H9 (cell line): Measurements from ENCODE around the gene ESPL1. TPM values are rescaled to one million over a fixed set of nuclear protein-coding genes. Genes with fewer than 3 reads are reported as not detected.
A peak's percentile ranks its signal among the peaks of the same experiment; 100 is the strongest.

Source experiments
- DNase-seq: peaks from one replicate; pipeline ENCODE4 v3.0.0-alpha.2; 2017
- H2AFZ ChIP-seq: one replicate; pipeline ENCODE4 v1.6.1; 2013; ENCODE audit warnings: mild to moderate bottlenecking, low read length, control low read depth, moderate library complexity
- H2AK5ac ChIP-seq: 2 replicates; pipeline ENCODE4 v1.6.1; 2013; ENCODE audit warnings: low read length, control low read depth, mixed read lengths; ENCODE audit not compliant: insufficient read length
- H2BK120ac ChIP-seq: one replicate; pipeline ENCODE4 v1.6.1; 2013; ENCODE audit warnings: low read depth, mild to moderate bottlenecking, low read length, control low read depth, inconsistent platforms; ENCODE audit not compliant: poor library complexity, severe bottlenecking
- H2BK12ac ChIP-seq: 2 replicates; pipeline ENCODE4 v1.6.1; 2013; ENCODE audit warnings: low read length, control low read depth, mixed read lengths, low read depth; ENCODE audit not compliant: insufficient read length
- H2BK15ac ChIP-seq: 2 replicates; pipeline ENCODE4 v1.6.1; 2013; ENCODE audit warnings: low read depth, low read length, control low read depth
- H2BK20ac ChIP-seq: one replicate; pipeline ENCODE4 v1.6.1; 2013; ENCODE audit warnings: low read depth, mild to moderate bottlenecking, low read length, control low read depth, inconsistent platforms; ENCODE audit not compliant: poor library complexity, severe bottlenecking
- H2BK5ac ChIP-seq: 2 replicates; pipeline ENCODE4 v1.6.1; 2013; ENCODE audit warnings: low read length, control low read depth, mixed read lengths; ENCODE audit not compliant: insufficient read length
- H3K14ac ChIP-seq: 2 replicates; pipeline ENCODE4 v1.6.1; 2013; ENCODE audit warnings: low read length, control low read depth; ENCODE audit not compliant: insufficient read depth
- H3K18ac ChIP-seq: 2 replicates; pipeline ENCODE4 v1.6.1; 2013; ENCODE audit warnings: low read depth, mild to moderate bottlenecking, mixed read lengths, low read length, control low read depth; ENCODE audit not compliant: insufficient read length
- H3K23ac ChIP-seq: 2 replicates; pipeline ENCODE4 v1.6.1; 2013; ENCODE audit warnings: low read length, control low read depth, mixed read lengths, low read depth; ENCODE audit not compliant: insufficient read length
- H3K23me2 ChIP-seq: 2 replicates; pipeline ENCODE4 v1.6.1; 2013; ENCODE audit warnings: low read depth, mild to moderate bottlenecking, mixed read lengths, low read length, control low read depth; ENCODE audit not compliant: insufficient read length, poor library complexity, severe bottlenecking
- H3K27ac ChIP-seq: 2 replicates; pipeline ENCODE4 v1.5.1; 2013; ENCODE audit warnings: low read length, control low read depth, mixed read lengths, low read depth; ENCODE audit not compliant: insufficient read length
- H3K27me3 ChIP-seq: 2 replicates; pipeline ENCODE4 v1.6.1; 2013; ENCODE audit warnings: low read length, control low read depth, inconsistent platforms; ENCODE audit not compliant: insufficient read depth
- H3K4ac ChIP-seq: 2 replicates; pipeline ENCODE4 v1.6.1; 2013; ENCODE audit warnings: low read depth, mild to moderate bottlenecking, control low read depth, inconsistent platforms, low read length, moderate library complexity
- H3K4me1 ChIP-seq: 2 replicates; pipeline ENCODE4 v1.6.1; 2013; ENCODE audit warnings: low read length, control low read depth, inconsistent platforms; ENCODE audit not compliant: insufficient read depth
- H3K4me2 ChIP-seq: 2 replicates; pipeline ENCODE4 v1.6.1; 2013; ENCODE audit warnings: low read length, control low read depth, mixed read lengths; ENCODE audit not compliant: insufficient read length, insufficient read depth
- H3K56ac ChIP-seq: 2 replicates; pipeline ENCODE4 v1.6.1; 2013; ENCODE audit warnings: low read depth, mild to moderate bottlenecking, mixed read lengths, low read length, control low read depth; ENCODE audit not compliant: insufficient read length
- H3K79me1 ChIP-seq: 2 replicates; pipeline ENCODE4 v1.6.1; 2013; ENCODE audit warnings: low read depth, mild to moderate bottlenecking, moderate library complexity, low read length, control low read depth, inconsistent platforms; ENCODE audit not compliant: insufficient read depth, poor library complexity, severe bottlenecking
- H3K79me2 ChIP-seq: 2 replicates; pipeline ENCODE4 v1.6.1; 2013; ENCODE audit warnings: low read length, control low read depth, inconsistent platforms; ENCODE audit not compliant: insufficient read depth
- H3K9ac ChIP-seq: 2 replicates; pipeline ENCODE4 v1.6.1; 2013; ENCODE audit warnings: low read length, control low read depth, mixed read lengths; ENCODE audit not compliant: insufficient read length; ENCODE audit errors: extremely low read depth
- H3K9me3 ChIP-seq: one replicate; pipeline ENCODE4 v1.6.1; 2013; ENCODE audit warnings: low read depth, low read length, inconsistent platforms; ENCODE audit not compliant: control insufficient read depth
- H3T11ph ChIP-seq: one replicate; pipeline ENCODE4 v1.6.1; 2013; ENCODE audit warnings: mild to moderate bottlenecking, low read length, control low read depth, inconsistent platforms
- H4K20me1 ChIP-seq: one replicate; pipeline ENCODE4 v1.6.1; 2013; ENCODE audit not compliant: control insufficient read depth, insufficient read length, insufficient read depth
- H4K5ac ChIP-seq: 2 replicates; pipeline ENCODE4 v1.6.1; 2013; ENCODE audit warnings: low read depth, mild to moderate bottlenecking, mixed read lengths, low read length, control low read depth; ENCODE audit not compliant: insufficient read length
- H4K8ac ChIP-seq: replicated peaks from 2 replicates; pipeline ENCODE4 v1.6.1; 2013; ENCODE audit warnings: low read length, control low read depth, mixed read lengths, low read depth; ENCODE audit not compliant: insufficient read length
- H4K91ac ChIP-seq: 2 replicates; pipeline ENCODE4 v1.6.1; 2013; ENCODE audit warnings: low read depth, mild to moderate bottlenecking, moderate library complexity, mixed read lengths, low read length, control low read depth; ENCODE audit not compliant: insufficient read length
- H3K27ac Mint-ChIP-seq, 3 experiments: 2 replicates in 2 of 3; 3 replicates in 1 of 3; pipeline ENCODE4 v1.8.0; 2020 to 2021; ENCODE audit warnings: mixed read lengths in 3 of 3, mild to moderate bottlenecking in 1 of 3, moderate library complexity in 1 of 3
- H3K27me3 Mint-ChIP-seq: 2 replicates; pipeline ENCODE4 v1.8.0; 2021; ENCODE audit warnings: low read depth, mild to moderate bottlenecking, moderate library complexity, mixed read lengths
- H3K36me3 Mint-ChIP-seq, 3 experiments: 2 replicates in 2 of 3; 3 replicates in 1 of 3; pipeline ENCODE4 v1.8.0; 2020 to 2021; ENCODE audit warnings: low read depth in 3 of 3, mixed read lengths in 3 of 3; ENCODE audit not compliant: insufficient read depth in 1 of 3
- H3K4me1 Mint-ChIP-seq, 2 experiments: 2 replicates each; pipeline ENCODE4 v1.8.0; 2020; ENCODE audit warnings: mixed read lengths in 2 of 2
- H3K4me3 Mint-ChIP-seq, 2 experiments: 2 replicates in 1 of 2; 3 replicates in 1 of 2; pipeline ENCODE4 v1.8.0; 2020 to 2021; ENCODE audit warnings: mild to moderate bottlenecking in 2 of 2, mixed read lengths in 2 of 2, moderate library complexity in 1 of 2
- H3K9me3 Mint-ChIP-seq, 2 experiments: 2 replicates in 1 of 2; 3 replicates in 1 of 2; pipeline ENCODE4 v1.8.0; 2020; ENCODE audit warnings: mild to moderate bottlenecking in 2 of 2, mixed read lengths in 2 of 2, moderate library complexity in 1 of 2
- WGBS: extraction: QIAGEN DNeasy Blood & Tissue Kit; methylation state at CpG from one replicate; pipeline ENCODE4 v1.1.7; 2013; ENCODE audit warnings: missing lambda C conversion rate, low lambda C conversion rate, mixed read lengths; ENCODE audit not compliant: insufficient read length; ENCODE audit errors: extremely low coverage; 5-methylcytosine and 5-hydroxymethylcytosine counted together
- total RNA-seq: library from RNA; stranded (reverse); gene quantifications from 2 replicates; pipeline ENCODE4 v1.2.1, GENCODE V29; 2021
- TF ChIP-seq, protein P1 (sequence below): fragments of 200-600 bp; sonication (generic); conservative IDR thresholded peaks from 3 replicates; pipeline ENCODE4 v1.8.0; 2021; ENCODE audit warnings: antibody characterized with exemption, mild to moderate bottlenecking

The ESPL1 gene
- total RNA-seq, 1 experiment from 2014 or later: 43.2 TPM

DNA sequence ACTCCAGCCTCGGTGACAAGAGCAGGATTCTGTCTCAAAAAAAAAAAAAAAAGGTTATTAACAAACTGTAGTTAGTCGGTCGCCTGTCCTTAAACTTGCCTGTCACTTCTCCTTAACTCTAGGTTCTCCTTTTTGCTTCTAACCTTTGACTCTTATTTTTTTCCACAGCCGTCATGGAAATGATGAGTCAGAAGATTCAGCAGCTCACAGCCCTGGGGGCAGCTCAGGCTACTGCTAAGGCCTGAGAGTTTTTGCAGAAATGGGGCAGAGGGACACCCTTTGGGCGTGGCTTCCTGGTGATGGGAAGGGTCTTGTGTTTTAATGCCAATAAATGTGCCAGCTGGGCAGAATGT lies 31.0 kb downstream of the ESPL1 start:
- Histone ChIP-seq H3K23ac (no peak overlapping the region), H3K4ac (no peak overlapping the region), H2BK15ac (no peak overlapping the region), H3K14ac (no peak overlapping the region), H3K4me1 (no peaks in the 10 kb centered on the region), H3K9me3 (no peaks in the 10 kb centered on the region), H2BK5ac (no peak overlapping the region), H2BK20ac (no peak overlapping the region), H4K20me1 (no peaks in the 10 kb centered on the region), H4K91ac (no peak overlapping the region), H2BK120ac (no peak overlapping the region), H3K79me1 (peaks cover 3% of the 10 kb centered on the region), H4K8ac (no peak overlapping the region), H4K5ac (no peak overlapping the region), H2AFZ (no peak overlapping the region), H3T11ph (no peak overlapping the region), H3K9ac (no peak overlapping the region), H3K23me2 (peaks cover 12% of the 10 kb centered on the region), H2AK5ac (no peak overlapping the region), H3K18ac (no peak overlapping the region), H2BK12ac (no peak overlapping the region), H3K56ac (no peak overlapping the region), H3K27me3 (no peaks in the 10 kb centered on the region), H3K4me2 (peak overlapping the region; percentile 83), H3K27ac (no peak overlapping the region), H3K79me2 (peaks cover 5% of the 10 kb centered on the region; the same call in 1 of the 2 replicates)
- TF ChIP-seq, protein P1, sequence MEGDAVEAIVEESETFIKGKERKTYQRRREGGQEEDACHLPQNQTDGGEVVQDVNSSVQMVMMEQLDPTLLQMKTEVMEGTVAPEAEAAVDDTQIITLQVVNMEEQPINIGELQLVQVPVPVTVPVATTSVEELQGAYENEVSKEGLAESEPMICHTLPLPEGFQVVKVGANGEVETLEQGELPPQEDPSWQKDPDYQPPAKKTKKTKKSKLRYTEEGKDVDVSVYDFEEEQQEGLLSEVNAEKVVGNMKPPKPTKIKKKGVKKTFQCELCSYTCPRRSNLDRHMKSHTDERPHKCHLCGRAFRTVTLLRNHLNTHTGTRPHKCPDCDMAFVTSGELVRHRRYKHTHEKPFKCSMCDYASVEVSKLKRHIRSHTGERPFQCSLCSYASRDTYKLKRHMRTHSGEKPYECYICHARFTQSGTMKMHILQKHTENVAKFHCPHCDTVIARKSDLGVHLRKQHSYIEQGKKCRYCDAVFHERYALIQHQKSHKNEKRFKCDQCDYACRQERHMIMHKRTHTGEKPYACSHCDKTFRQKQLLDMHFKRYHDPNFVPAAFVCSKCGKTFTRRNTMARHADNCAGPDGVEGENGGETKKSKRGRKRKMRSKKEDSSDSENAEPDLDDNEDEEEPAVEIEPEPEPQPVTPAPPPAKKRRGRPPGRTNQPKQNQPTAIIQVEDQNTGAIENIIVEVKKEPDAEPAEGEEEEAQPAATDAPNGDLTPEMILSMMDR: no peak
- H3K27ac Mint-ChIP-seq: peak overlapping the region; percentile 89 to 93 (median 93); a peak in 5 of 7 replicates
- DNase-seq: no peak
- H3K4me1 Mint-ChIP-seq: peaks cover 17 to 25% of the 10 kb centered on the region in 2 experiments
- peak overlapping the region; percentile 92 to 99 for H3K4me3 Mint-ChIP-seq
- peaks cover 17 to 63% (median 52%) of the 10 kb centered on the region in 3 experiments; a peak in 6 of 7 replicates for H3K36me3 Mint-ChIP-seq
- no peaks in the 10 kb centered on the region; a peak in 1 of 5 replicates for H3K9me3 Mint-ChIP-seq
- no CpG with 5 or more reads among the region's 5 CpGs for WGBS
- peaks cover 1% of the 10 kb centered on the region; the same call in 1 of the 2 replicates for H3K27me3 Mint-ChIP-seq
